KMS-11 (cell line): ENCODE results near the gene ADD3.

Source experiments
- H2AFZ ChIP-seq: fragments of 200-600 bp; sonication (generic); 2 replicates; pipeline ENCODE4 v1.6.1; 2016; ENCODE audit warnings: antibody characterized with exemption, mixed run types, low read depth
- H3K27ac ChIP-seq: fragments of 200-600 bp; sonication (generic); 2 replicates; pipeline ENCODE4 v1.6.1; 2016; ENCODE audit warnings: mild to moderate bottlenecking, mixed run types
- H3K27me3 ChIP-seq: fragments of 200-600 bp; sonication (generic); 2 replicates; pipeline ENCODE4 v1.6.1; 2017; ENCODE audit warnings: mild to moderate bottlenecking, low read depth, mixed run types, moderate library complexity; ENCODE audit not compliant: insufficient read depth
- H3K36me3 ChIP-seq: fragments of 200-600 bp; sonication (generic); 2 replicates; pipeline ENCODE4 v1.6.1; 2017; ENCODE audit warnings: mild to moderate bottlenecking, mixed run types; ENCODE audit not compliant: insufficient read depth
- H3K4me1 ChIP-seq: fragments of 200-600 bp; sonication (generic); 2 replicates; pipeline ENCODE4 v1.6.1; 2016; ENCODE audit warnings: mild to moderate bottlenecking, low read depth, mixed run types; ENCODE audit not compliant: poor library complexity, severe bottlenecking
- H3K4me2 ChIP-seq: fragments of 200-600 bp; sonication (generic); 2 replicates; pipeline ENCODE4 v1.7.0; 2016; ENCODE audit warnings: mild to moderate bottlenecking, mixed run types
- H3K4me3 ChIP-seq: fragments of 200-600 bp; sonication (generic); IDR thresholded peaks from 2 replicates; pipeline ENCODE4 v1.6.1; 2017; ENCODE audit warnings: low read depth, low read length, mixed read lengths; ENCODE audit not compliant: insufficient read depth
- H3K79me2 ChIP-seq: fragments of 200-600 bp; sonication (generic); 2 replicates; pipeline ENCODE4 v1.6.1; 2016; ENCODE audit warnings: low read depth, mixed run types; ENCODE audit not compliant: insufficient read depth
- H3K9ac ChIP-seq: fragments of 200-600 bp; sonication (generic); 2 replicates; pipeline ENCODE4 v1.6.1; 2016; ENCODE audit warnings: mild to moderate bottlenecking, mixed run types
- H4K20me1 ChIP-seq: fragments of 200-600 bp; sonication (generic); 2 replicates; pipeline ENCODE4 v1.6.1; 2016; ENCODE audit warnings: mild to moderate bottlenecking, mixed run types; ENCODE audit not compliant: insufficient read depth
- TF ChIP-seq, protein P1 (sequence below): fragments of 200-600 bp; sonication (generic); conservative IDR thresholded peaks from 2 replicates; pipeline ENCODE4 v1.6.1; 2017; ENCODE audit warnings: low read depth, mild to moderate bottlenecking, antibody characterized with exemption, low read length, moderate library complexity, mixed read lengths

The ADD3 gene

DNA sequence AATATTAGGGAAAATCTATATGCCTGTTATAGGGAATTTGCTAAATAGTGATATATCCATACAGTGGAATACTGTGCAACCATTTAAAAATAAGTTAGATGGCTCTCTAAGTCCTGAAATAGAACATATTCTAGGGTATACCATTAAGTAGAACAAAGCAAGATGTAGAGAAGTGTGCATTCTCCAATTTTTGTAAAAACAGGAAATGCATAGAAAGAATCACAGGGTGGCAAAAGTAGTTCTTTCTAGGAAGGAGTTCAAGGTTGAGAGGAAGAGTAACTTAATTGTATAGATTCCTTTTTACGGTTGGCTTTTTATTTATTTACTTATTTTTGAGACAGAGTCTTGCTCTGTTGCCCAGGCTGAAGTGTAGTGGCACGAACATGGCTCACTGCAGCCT lies 43.7 kb downstream of the ADD3 start:
- H3K79me2 ChIP-seq, result peaks cover 11% of the 10 kb centered on the region; the same call in 1 of the 2 replicates

DNA sequence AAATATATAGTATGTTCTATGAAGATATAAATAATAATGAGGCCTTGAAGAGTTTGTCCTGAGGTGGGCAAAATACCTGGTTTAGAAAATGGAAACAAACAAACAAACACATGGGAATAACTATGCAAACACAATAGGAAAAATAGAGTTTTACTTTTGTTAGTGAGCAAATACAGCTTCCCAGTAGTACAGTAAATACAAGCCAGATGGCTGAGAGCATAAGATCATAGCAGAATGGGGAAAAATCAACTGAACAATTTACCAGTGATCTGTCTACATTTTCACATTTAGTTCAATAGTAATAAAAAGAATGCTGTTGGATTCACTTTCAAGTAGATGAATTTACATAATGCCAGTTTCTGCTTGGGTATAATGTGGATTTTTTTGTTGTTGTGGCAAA lies 45.1 kb downstream of the ADD3 start:
- Histone ChIP-seq H3K4me2 (no peak overlapping the region), H4K20me1 (no peaks in the 10 kb centered on the region), H3K36me3 (no peaks in the 10 kb centered on the region), H3K79me2 (peaks cover 17% of the 10 kb centered on the region; the same call in 1 of the 2 replicates), H3K27me3 (no peaks in the 10 kb centered on the region), H3K9ac (no peak overlapping the region), H2AFZ (no peak overlapping the region), H3K4me3 (no peak overlapping the region), H3K27ac (no peak overlapping the region), H3K4me1 (peaks cover 18% of the 10 kb centered on the region)
- TF ChIP-seq, protein P1, sequence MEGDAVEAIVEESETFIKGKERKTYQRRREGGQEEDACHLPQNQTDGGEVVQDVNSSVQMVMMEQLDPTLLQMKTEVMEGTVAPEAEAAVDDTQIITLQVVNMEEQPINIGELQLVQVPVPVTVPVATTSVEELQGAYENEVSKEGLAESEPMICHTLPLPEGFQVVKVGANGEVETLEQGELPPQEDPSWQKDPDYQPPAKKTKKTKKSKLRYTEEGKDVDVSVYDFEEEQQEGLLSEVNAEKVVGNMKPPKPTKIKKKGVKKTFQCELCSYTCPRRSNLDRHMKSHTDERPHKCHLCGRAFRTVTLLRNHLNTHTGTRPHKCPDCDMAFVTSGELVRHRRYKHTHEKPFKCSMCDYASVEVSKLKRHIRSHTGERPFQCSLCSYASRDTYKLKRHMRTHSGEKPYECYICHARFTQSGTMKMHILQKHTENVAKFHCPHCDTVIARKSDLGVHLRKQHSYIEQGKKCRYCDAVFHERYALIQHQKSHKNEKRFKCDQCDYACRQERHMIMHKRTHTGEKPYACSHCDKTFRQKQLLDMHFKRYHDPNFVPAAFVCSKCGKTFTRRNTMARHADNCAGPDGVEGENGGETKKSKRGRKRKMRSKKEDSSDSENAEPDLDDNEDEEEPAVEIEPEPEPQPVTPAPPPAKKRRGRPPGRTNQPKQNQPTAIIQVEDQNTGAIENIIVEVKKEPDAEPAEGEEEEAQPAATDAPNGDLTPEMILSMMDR, result no peak

More for the DNA sequence above, 43.7 kb downstream of the ADD3 start:
- no peak overlapping the region for H3K4me2 ChIP-seq
- no peak overlapping the region for H2AFZ ChIP-seq
- H3K36me3 ChIP-seq, result no peaks in the 10 kb centered on the region
- no peaks in the 10 kb centered on the region for H4K20me1 ChIP-seq
- H3K27me3 ChIP-seq, result no peaks in the 10 kb centered on the region
- H3K4me1 ChIP-seq, result peaks cover 10% of the 10 kb centered on the region
- no peak overlapping the region for H3K27ac ChIP-seq
- no peak overlapping the region for H3K4me3 ChIP-seq
- no peak overlapping the region for H3K9ac ChIP-seq
- TF ChIP-seq, protein P1, result no peak

DNA sequence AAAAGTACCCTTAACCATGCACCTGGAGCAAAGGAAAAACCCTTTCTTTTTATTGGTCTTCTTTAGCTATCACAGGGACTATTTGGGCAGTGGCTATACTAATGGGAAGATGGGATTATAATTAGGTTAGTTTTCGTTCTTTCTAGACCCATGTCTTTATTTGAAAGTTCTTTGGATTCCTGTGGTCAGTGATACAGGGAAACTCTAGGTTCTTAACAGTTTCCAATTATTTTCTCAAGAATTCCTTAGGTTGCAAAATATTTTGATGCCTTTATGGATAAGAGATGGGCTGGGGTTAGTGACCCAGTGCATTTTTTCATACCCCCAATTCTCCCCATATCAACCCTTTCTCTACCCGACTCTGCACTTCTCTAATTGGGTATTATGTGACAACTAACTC lies 49.0 kb downstream of the ADD3 start:
- H3K36me3 ChIP-seq, result no peaks in the 10 kb centered on the region
- H2AFZ ChIP-seq, result no peak overlapping the region
- no peaks in the 10 kb centered on the region for H3K27me3 ChIP-seq
- H3K9ac ChIP-seq, result no peak overlapping the region
- no peak overlapping the region for H3K27ac ChIP-seq
- no peaks in the 10 kb centered on the region for H4K20me1 ChIP-seq
- H3K4me2 ChIP-seq, result no peak overlapping the region
- peaks cover 17% of the 10 kb centered on the region for H3K79me2 ChIP-seq
- peaks cover 36% of the 10 kb centered on the region for H3K4me1 ChIP-seq
- TF ChIP-seq, protein P1, result no peak
- H3K4me3 ChIP-seq, result no peak overlapping the region

DNA sequence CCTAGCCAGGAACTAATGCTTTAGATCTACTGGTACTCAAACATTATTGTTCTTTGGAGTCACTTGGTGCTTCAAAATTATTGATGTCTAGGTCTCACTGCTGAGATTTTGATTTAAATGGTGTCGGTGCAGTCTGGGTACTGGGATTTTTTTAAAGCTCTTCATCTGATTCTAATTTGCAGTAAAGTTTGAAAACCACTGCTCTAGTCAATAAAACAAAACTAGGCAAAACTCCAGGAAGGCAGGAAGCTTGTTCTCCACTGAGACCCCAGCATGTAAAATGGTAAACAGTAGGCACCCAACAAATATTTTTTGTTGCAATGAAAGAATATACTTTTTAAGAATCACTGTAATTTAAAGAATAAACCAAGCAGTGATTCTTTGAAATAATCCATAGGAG lies 49.7 kb downstream of the ADD3 start:
- H3K4me2 ChIP-seq, result no peak overlapping the region
- H3K36me3 ChIP-seq, result no peaks in the 10 kb centered on the region
- no peak overlapping the region for H2AFZ ChIP-seq
- no peak overlapping the region for H3K9ac ChIP-seq
- peaks cover 39% of the 10 kb centered on the region for H3K4me1 ChIP-seq
- H3K27ac ChIP-seq, result no peak overlapping the region
- TF ChIP-seq, protein P1, result no peak
- H3K79me2 ChIP-seq, result peaks cover 17% of the 10 kb centered on the region
- no peaks in the 10 kb centered on the region for H4K20me1 ChIP-seq
- H3K27me3 ChIP-seq, result no peaks in the 10 kb centered on the region
- no peak overlapping the region for H3K4me3 ChIP-seq

DNA sequence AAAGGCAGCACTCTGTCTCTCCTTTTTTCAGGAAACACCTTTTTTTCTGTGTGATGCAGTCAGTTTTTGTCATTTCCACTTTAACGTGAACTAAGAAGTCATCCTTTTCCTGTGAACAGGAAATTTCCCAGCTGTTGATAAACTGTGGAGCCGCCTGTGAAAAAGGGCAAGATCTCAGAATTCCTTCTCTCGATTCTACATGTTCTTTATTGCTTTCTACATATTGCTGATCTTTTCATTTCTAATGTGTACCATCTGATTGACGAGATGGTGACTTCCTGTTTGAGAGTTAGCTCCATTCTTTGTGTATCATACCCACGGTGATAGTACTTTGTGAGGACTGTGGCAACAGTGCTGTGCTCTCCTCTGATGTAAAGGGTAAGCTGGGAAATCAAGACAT lies 50.4 kb downstream of the ADD3 start:
- Histone ChIP-seq H3K9ac (no peak overlapping the region), H3K4me3 (no peak overlapping the region), H3K4me2 (no peak overlapping the region), H3K36me3 (no peaks in the 10 kb centered on the region), H3K27me3 (no peaks in the 10 kb centered on the region), H4K20me1 (no peaks in the 10 kb centered on the region), H3K27ac (no peak overlapping the region), H3K79me2 (peaks cover 24% of the 10 kb centered on the region), H3K4me1 (peaks cover 46% of the 10 kb centered on the region), H2AFZ (no peak overlapping the region)
- TF ChIP-seq, protein P1, result no peak
